Measurements from ENCODE around the gene GDF15. TPM values are rescaled to one million over a fixed set of nuclear protein-coding genes. Genes with fewer than 3 reads are reported as not detected.

Gene GDF15
- polyA plus RNA-seq, 1 donor from 2014 or later = not detected

- no peak overlapping the region for H3K27ac ChIP-seq (ENCODE audit: low read length)
- H3K79me2 ChIP-seq (replicated peaks; ENCODE audit: insufficient read depth, low read length) = no peaks in the 10 kb centered on the region
- no peaks in the 10 kb centered on the region for H4K20me1 ChIP-seq (ENCODE audit: insufficient read depth)
- no peaks in the 10 kb centered on the region for H3F3A ChIP-seq (ENCODE audit: insufficient read depth, low read length, poor library complexity, severe bottlenecking)
- no peaks in the 10 kb centered on the region for H3K36me3 ChIP-seq (ENCODE audit: insufficient read depth, low read length)
- peaks cover 5% of the 10 kb centered on the region for H3K27me3 ChIP-seq (ENCODE audit: insufficient read depth, low read depth, low read length)
- no peaks in the 10 kb centered on the region for H3K9me3 ChIP-seq (ENCODE audit: low read length)
- H3K9ac ChIP-seq (ENCODE audit: low read length) = no peak overlapping the region
- no peak overlapping the region for H3K4me3 ChIP-seq (ENCODE audit: low read length)
- H3K4me2 ChIP-seq (ENCODE audit: low read length) = no peak overlapping the region
- no peaks in the 10 kb centered on the region for H3K9me2 ChIP-seq (ENCODE audit: insufficient read depth, low read length)
- no peak overlapping the region for H2AFZ ChIP-seq (ENCODE audit: low read depth, low read length)
- no peak for TF ChIP-seq RAD21 (conservative IDR thresholded peaks at IDR 0.05)
- TF ChIP-seq POLR2AphosphoS5 (IDR thresholded peaks at IDR 0.05) = no peak
- TF ChIP-seq EP300 (conservative IDR thresholded peaks at IDR 0.05; ENCODE audit: poor library complexity, severe bottlenecking) = no peak
- TF ChIP-seq, protein P1, sequence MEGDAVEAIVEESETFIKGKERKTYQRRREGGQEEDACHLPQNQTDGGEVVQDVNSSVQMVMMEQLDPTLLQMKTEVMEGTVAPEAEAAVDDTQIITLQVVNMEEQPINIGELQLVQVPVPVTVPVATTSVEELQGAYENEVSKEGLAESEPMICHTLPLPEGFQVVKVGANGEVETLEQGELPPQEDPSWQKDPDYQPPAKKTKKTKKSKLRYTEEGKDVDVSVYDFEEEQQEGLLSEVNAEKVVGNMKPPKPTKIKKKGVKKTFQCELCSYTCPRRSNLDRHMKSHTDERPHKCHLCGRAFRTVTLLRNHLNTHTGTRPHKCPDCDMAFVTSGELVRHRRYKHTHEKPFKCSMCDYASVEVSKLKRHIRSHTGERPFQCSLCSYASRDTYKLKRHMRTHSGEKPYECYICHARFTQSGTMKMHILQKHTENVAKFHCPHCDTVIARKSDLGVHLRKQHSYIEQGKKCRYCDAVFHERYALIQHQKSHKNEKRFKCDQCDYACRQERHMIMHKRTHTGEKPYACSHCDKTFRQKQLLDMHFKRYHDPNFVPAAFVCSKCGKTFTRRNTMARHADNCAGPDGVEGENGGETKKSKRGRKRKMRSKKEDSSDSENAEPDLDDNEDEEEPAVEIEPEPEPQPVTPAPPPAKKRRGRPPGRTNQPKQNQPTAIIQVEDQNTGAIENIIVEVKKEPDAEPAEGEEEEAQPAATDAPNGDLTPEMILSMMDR (IDR thresholded peaks at IDR 0.05; ENCODE audit: poor library complexity, severe bottlenecking) = no peak
- TF ChIP-seq TAF1 (IDR thresholded peaks at IDR 0.05; ENCODE audit: low read depth) = no peak
- no peak for TF ChIP-seq REST (IDR thresholded peaks at IDR 0.05; ENCODE audit: borderline replicate concordance)
- no peak for TF ChIP-seq EZH2 (IDR thresholded peaks at IDR 0.05; ENCODE audit: borderline replicate concordance, insufficient read depth, low read length, poor library complexity, severe bottlenecking)
- TF ChIP-seq SMC3 (conservative IDR thresholded peaks at IDR 0.05; ENCODE audit: poor library complexity) = no peak
- TF ChIP-seq MXI1 (conservative IDR thresholded peaks at IDR 0.05; ENCODE audit: poor library complexity, severe bottlenecking) = no peak
Measured at GRCh38 chr19:18392417-18392816, 6.5 kb downstream of the GDF15 start.

GRCh38 chr19:18392926-18393325 lies 7.0 kb downstream of the GDF15 start:
- H3K27ac ChIP-seq (ENCODE audit: low read length) = no peak overlapping the region
- H3K79me2 ChIP-seq (replicated peaks; ENCODE audit: insufficient read depth, low read length) = no peaks in the 10 kb centered on the region
- no peak overlapping the region for H3K4me2 ChIP-seq (ENCODE audit: low read length)
- no peaks in the 10 kb centered on the region for H3K36me3 ChIP-seq (ENCODE audit: insufficient read depth, low read length)
- H3K27me3 ChIP-seq (ENCODE audit: insufficient read depth, low read depth, low read length) = peaks cover 5% of the 10 kb centered on the region
- H3F3A ChIP-seq (ENCODE audit: insufficient read depth, low read length, poor library complexity, severe bottlenecking) = no peaks in the 10 kb centered on the region
- TF ChIP-seq REST (IDR thresholded peaks at IDR 0.05; ENCODE audit: borderline replicate concordance) (no peak), RAD21 (conservative IDR thresholded peaks at IDR 0.05) (no peak), EP300 (conservative IDR thresholded peaks at IDR 0.05; ENCODE audit: poor library complexity, severe bottlenecking) (no peak), EZH2 (IDR thresholded peaks at IDR 0.05; ENCODE audit: borderline replicate concordance, insufficient read depth, low read length, poor library complexity, severe bottlenecking) (no peak), POLR2AphosphoS5 (IDR thresholded peaks at IDR 0.05) (no peak), MXI1 (conservative IDR thresholded peaks at IDR 0.05; ENCODE audit: poor library complexity, severe bottlenecking) (no peak), SMC3 (conservative IDR thresholded peaks at IDR 0.05; ENCODE audit: poor library complexity) (no peak), TAF1 (IDR thresholded peaks at IDR 0.05; ENCODE audit: low read depth) (no peak)
- TF ChIP-seq, protein P1 (IDR thresholded peaks at IDR 0.05; ENCODE audit: poor library complexity, severe bottlenecking) = no peak
- H3K9me2 ChIP-seq (ENCODE audit: insufficient read depth, low read length) = no peaks in the 10 kb centered on the region
- H2AFZ ChIP-seq (ENCODE audit: low read depth, low read length) = no peak overlapping the region
- H4K20me1 ChIP-seq (ENCODE audit: insufficient read depth) = no peaks in the 10 kb centered on the region
- H3K9me3 ChIP-seq (ENCODE audit: low read length) = no peaks in the 10 kb centered on the region
- H3K4me3 ChIP-seq (ENCODE audit: low read length) = no peak overlapping the region
- no peak overlapping the region for H3K9ac ChIP-seq (ENCODE audit: low read length)
